ENCODE measurements around the gene FBN1.
A peak's percentile ranks its signal among the peaks of the same experiment; 100 is the strongest.

The FBN1 gene

DNA sequence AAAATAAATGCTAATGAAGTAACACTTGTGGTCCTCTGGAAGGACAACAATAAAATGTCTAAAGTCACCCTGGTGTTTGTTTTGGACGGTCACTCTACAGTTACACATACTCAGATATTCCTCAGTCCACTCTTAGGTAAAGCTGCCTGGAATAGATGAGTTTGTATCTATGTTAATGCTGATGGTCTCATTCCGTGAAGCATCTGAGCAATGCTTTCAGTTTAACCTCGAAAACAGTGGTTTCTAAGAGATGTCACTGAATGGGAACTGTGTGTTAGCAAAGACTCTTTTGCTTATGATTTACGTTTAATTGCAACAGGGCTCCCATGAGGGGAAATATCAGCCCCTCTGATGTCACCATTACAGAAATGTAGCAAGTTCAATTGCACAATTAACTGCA, 49.1 kb downstream of the FBN1 start:
- H3K79me1 ChIP-seq (replicated peaks; ENCODE audit: low read length, poor library complexity, severe bottlenecking), result peaks cover 18% of the 10 kb centered on the region
- peak; percentile 70 for DNase-seq
- no peak overlapping the region for H4K8ac ChIP-seq (ENCODE audit: low read length)
- no peak overlapping the region for H2BK5ac ChIP-seq (ENCODE audit: low read depth, low read length, poor library complexity, severe bottlenecking)
- peaks cover 2% of the 10 kb centered on the region for H3K4me1 ChIP-seq (ENCODE audit: control insufficient read depth, insufficient read depth, low read depth, low read length)
- no peak overlapping the region for H3K14ac ChIP-seq (ENCODE audit: low read length in 2 of 2)
- H3K4me2 ChIP-seq (ENCODE audit: low read length, poor library complexity, severe bottlenecking), result no peak overlapping the region
- H3K9ac ChIP-seq (ENCODE audit: low read length), result peak overlapping the region; percentile 23
- no peak overlapping the region for H2AFZ ChIP-seq (ENCODE audit: low read depth, low read length)
- no peak overlapping the region for H3K23ac ChIP-seq (ENCODE audit: low read length in 2 of 2)
- no peak overlapping the region for H4K91ac ChIP-seq (ENCODE audit: low read length)
- H3K4ac ChIP-seq (ENCODE audit: low read depth in 1 of 2, low read length in 2 of 2), result no peak overlapping the region
- H2BK15ac ChIP-seq (ENCODE audit: low read depth, poor library complexity, severe bottlenecking), result no peak overlapping the region
- H3K36me3 ChIP-seq (ENCODE audit: control insufficient read depth in 1 of 2, insufficient read depth in 2 of 2, low read depth in 1 of 2, low read length in 2 of 2), result peaks cover 17 to 96% of the 10 kb centered on the region in 2 experiments
- H3K27ac ChIP-seq (ENCODE audit: low read length, poor library complexity, severe bottlenecking), result no peak overlapping the region
- 89% methylated on average over 3 of the region's 4 CpGs for WGBS
- H3K18ac ChIP-seq (ENCODE audit: low read depth in 1 of 2, low read length in 2 of 2), result no peak overlapping the region
- no peak overlapping the region for H3K4me3 ChIP-seq (ENCODE audit: insufficient read depth in 1 of 2, low read depth in 1 of 2, low read length in 2 of 2)
- no peak overlapping the region for H2AK5ac ChIP-seq (ENCODE audit: low read length, severe bottlenecking)
- H2BK120ac ChIP-seq (ENCODE audit: low read depth, low read length), result no peak overlapping the region
- no peaks in the 10 kb centered on the region for H3K9me3 ChIP-seq (ENCODE audit: control insufficient read depth, low read length)
- no peak overlapping the region for H2BK12ac ChIP-seq (ENCODE audit: low read length in 2 of 2)
- no peaks in the 10 kb centered on the region for H3K27me3 ChIP-seq (ENCODE audit: control insufficient read depth in 1 of 2, insufficient read depth in 1 of 2, low read length in 2 of 2)

DNA sequence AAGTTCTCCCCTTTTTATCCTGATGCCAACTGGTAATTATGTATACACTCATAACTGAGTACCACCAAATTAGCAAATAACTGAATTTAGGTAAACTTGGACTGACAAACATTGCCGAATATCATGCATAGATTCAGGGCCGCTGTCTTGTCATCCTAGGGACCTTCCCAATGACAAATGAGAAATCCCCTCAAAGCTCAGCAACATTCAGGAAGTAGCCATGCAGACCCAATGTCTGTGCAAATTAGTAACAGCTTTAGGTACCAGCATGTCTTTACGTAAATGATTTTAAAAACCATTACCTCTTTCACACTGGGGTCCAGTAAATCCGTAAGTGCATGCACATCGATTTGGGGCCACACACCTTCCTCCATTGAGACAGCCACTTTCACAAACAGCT, 49.5 kb downstream of the FBN1 start:
- H3K27me3 ChIP-seq (ENCODE audit: control insufficient read depth in 1 of 2, insufficient read depth in 1 of 2, low read length in 2 of 2), result no peaks in the 10 kb centered on the region
- no peak overlapping the region for H4K91ac ChIP-seq (ENCODE audit: low read length)
- H4K8ac ChIP-seq (ENCODE audit: low read length), result no peak overlapping the region
- H3K79me1 ChIP-seq (replicated peaks; ENCODE audit: low read length, poor library complexity, severe bottlenecking), result peaks cover 17% of the 10 kb centered on the region
- no peaks in the 10 kb centered on the region for H3K9me3 ChIP-seq (ENCODE audit: control insufficient read depth, low read length)
- H2AK5ac ChIP-seq (ENCODE audit: low read length, severe bottlenecking), result no peak overlapping the region
- H3K36me3 ChIP-seq (ENCODE audit: control insufficient read depth in 1 of 2, insufficient read depth in 2 of 2, low read depth in 1 of 2, low read length in 2 of 2), result peaks cover 17 to 96% of the 10 kb centered on the region in 2 experiments
- no peak overlapping the region for H3K4me2 ChIP-seq (ENCODE audit: low read length, poor library complexity, severe bottlenecking)
- H2BK12ac ChIP-seq (ENCODE audit: low read length in 2 of 2), result no peak overlapping the region
- H3K4me3 ChIP-seq (ENCODE audit: insufficient read depth in 1 of 2, low read depth in 1 of 2, low read length in 2 of 2), result no peak overlapping the region
- DNase-seq, result no peak
- no peak overlapping the region for H2BK5ac ChIP-seq (ENCODE audit: low read depth, low read length, poor library complexity, severe bottlenecking)
- H2BK120ac ChIP-seq (ENCODE audit: low read depth, low read length), result no peak overlapping the region
- no peak overlapping the region for H3K4ac ChIP-seq (ENCODE audit: low read depth in 1 of 2, low read length in 2 of 2)
- whole genome bisulfite sequencing, result 97% methylated on average over 5 of the region's 5 CpGs
- peaks cover 2% of the 10 kb centered on the region for H3K4me1 ChIP-seq (ENCODE audit: control insufficient read depth, insufficient read depth, low read depth, low read length)
- no peak overlapping the region for H3K14ac ChIP-seq (ENCODE audit: low read length in 2 of 2)
- peak overlapping the region; percentile 23 for H3K9ac ChIP-seq (ENCODE audit: low read length)
- no peak overlapping the region for H2AFZ ChIP-seq (ENCODE audit: low read depth, low read length)
- H3K27ac ChIP-seq (ENCODE audit: low read length, poor library complexity, severe bottlenecking), result no peak overlapping the region
- no peak overlapping the region for H3K18ac ChIP-seq (ENCODE audit: low read depth in 1 of 2, low read length in 2 of 2)
- H3K23ac ChIP-seq (ENCODE audit: low read length in 2 of 2), result no peak overlapping the region
- no peak overlapping the region for H2BK15ac ChIP-seq (ENCODE audit: low read depth, poor library complexity, severe bottlenecking)

DNA sequence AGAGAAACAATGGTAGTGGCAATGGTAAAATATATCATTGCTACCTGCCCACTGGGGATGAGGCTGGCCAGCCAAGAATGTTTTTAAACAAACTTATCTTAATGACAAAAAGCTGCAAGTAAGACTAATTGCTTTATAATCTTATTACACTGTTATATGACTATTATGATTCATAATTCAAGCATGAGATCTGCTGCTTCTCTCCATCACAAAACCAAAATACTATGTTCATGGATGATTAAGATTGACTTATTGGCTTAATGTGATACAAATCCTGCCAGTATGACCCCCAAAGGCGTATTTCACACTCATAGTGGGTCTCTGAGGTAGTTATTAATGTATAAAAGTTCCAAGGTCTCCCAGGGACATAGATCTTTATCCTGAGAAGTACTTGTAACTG, 52.6 kb downstream of the FBN1 start:
- Histone ChIP-seq H3K18ac (ENCODE audit: low read depth in 1 of 2, low read length in 2 of 2) (no peak overlapping the region), H2AK5ac (ENCODE audit: low read length, severe bottlenecking) (no peak overlapping the region), H3K36me3 (ENCODE audit: control insufficient read depth in 1 of 2, insufficient read depth in 2 of 2, low read depth in 1 of 2, low read length in 2 of 2) (peaks cover 12 to 92% of the 10 kb centered on the region in 2 experiments), H2BK120ac (ENCODE audit: low read depth, low read length) (no peak overlapping the region), H3K23ac (ENCODE audit: low read length in 2 of 2) (no peak overlapping the region), H2BK12ac (ENCODE audit: low read length in 2 of 2) (no peak overlapping the region), H3K4ac (ENCODE audit: low read depth in 1 of 2, low read length in 2 of 2) (no peak overlapping the region), H2BK5ac (ENCODE audit: low read depth, low read length, poor library complexity, severe bottlenecking) (no peak overlapping the region), H3K27ac (ENCODE audit: low read length, poor library complexity, severe bottlenecking) (no peak overlapping the region), H2AFZ (ENCODE audit: low read depth, low read length) (no peak overlapping the region), H3K27me3 (ENCODE audit: control insufficient read depth in 1 of 2, insufficient read depth in 1 of 2, low read length in 2 of 2) (no peaks in the 10 kb centered on the region), H4K8ac (ENCODE audit: low read length) (no peak overlapping the region), H3K4me3 (ENCODE audit: insufficient read depth in 1 of 2, low read depth in 1 of 2, low read length in 2 of 2) (no peak overlapping the region), H3K9ac (ENCODE audit: low read length) (peak overlapping the region; percentile 69), H3K4me1 (ENCODE audit: control insufficient read depth, insufficient read depth, low read depth, low read length) (peaks cover 2% of the 10 kb centered on the region), H4K91ac (ENCODE audit: low read length) (no peak overlapping the region), H3K14ac (ENCODE audit: low read length in 2 of 2) (no peak overlapping the region), H3K79me1 (replicated peaks; ENCODE audit: low read length, poor library complexity, severe bottlenecking) (peaks cover 18% of the 10 kb centered on the region), H3K9me3 (ENCODE audit: control insufficient read depth, low read length) (no peaks in the 10 kb centered on the region), H3K4me2 (ENCODE audit: low read length, poor library complexity, severe bottlenecking) (no peak overlapping the region), H2BK15ac (ENCODE audit: low read depth, poor library complexity, severe bottlenecking) (no peak overlapping the region)
- no peak for DNase-seq
- no CpG with 5 or more reads among the region's 1 CpG for WGBS

DNA sequence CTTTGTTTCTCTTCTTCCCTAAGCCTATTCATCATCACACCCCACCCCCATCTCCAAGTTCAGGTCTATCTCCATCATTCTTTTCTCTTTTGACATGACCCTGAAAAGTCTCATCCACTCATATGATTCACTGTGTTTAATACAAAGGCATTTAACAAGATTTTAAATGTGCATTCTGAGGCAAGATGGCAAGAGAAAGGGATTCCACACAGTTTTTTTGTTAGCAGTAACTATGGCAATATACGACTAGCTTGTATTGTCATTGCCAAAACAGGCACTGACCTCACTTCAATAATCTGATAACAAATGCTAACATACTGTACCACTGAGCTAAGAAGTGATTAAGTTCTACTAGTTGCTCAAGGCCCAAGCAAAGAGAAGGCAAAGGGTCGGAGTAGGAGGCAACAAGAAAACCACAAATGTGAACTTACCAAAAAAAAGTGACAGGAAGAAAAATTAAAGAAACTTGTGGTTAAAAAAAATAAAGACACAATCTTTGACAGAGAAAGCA, 53.2 kb downstream of the FBN1 start:
- Histone ChIP-seq H2BK12ac (ENCODE audit: low read length in 2 of 2) (no peak overlapping the region), H3K4ac (ENCODE audit: low read depth in 1 of 2, low read length in 2 of 2) (peak overlapping the region in 1 of 2 experiments; percentile 9), H3K27ac (ENCODE audit: low read length, poor library complexity, severe bottlenecking) (no peak overlapping the region), H3K4me2 (ENCODE audit: low read length, poor library complexity, severe bottlenecking) (no peak overlapping the region), H3K9ac (ENCODE audit: low read length) (peak overlapping the region; percentile 69), H2BK15ac (ENCODE audit: low read depth, poor library complexity, severe bottlenecking) (no peak overlapping the region), H2AFZ (ENCODE audit: low read depth, low read length) (no peak overlapping the region), H3K4me3 (ENCODE audit: insufficient read depth in 1 of 2, low read depth in 1 of 2, low read length in 2 of 2) (no peak overlapping the region), H3K27me3 (ENCODE audit: control insufficient read depth in 1 of 2, insufficient read depth in 1 of 2, low read length in 2 of 2) (no peaks in the 10 kb centered on the region), H3K79me1 (replicated peaks; ENCODE audit: low read length, poor library complexity, severe bottlenecking) (peaks cover 18% of the 10 kb centered on the region), H3K23ac (ENCODE audit: low read length in 2 of 2) (no peak overlapping the region), H3K36me3 (ENCODE audit: control insufficient read depth in 1 of 2, insufficient read depth in 2 of 2, low read depth in 1 of 2, low read length in 2 of 2) (peaks cover 8 to 92% of the 10 kb centered on the region in 2 experiments), H3K9me3 (ENCODE audit: control insufficient read depth, low read length) (no peaks in the 10 kb centered on the region), H4K91ac (ENCODE audit: low read length) (no peak overlapping the region), H4K8ac (ENCODE audit: low read length) (no peak overlapping the region), H2AK5ac (ENCODE audit: low read length, severe bottlenecking) (no peak overlapping the region), H3K4me1 (ENCODE audit: control insufficient read depth, insufficient read depth, low read depth, low read length) (peaks cover 2% of the 10 kb centered on the region), H3K14ac (ENCODE audit: low read length in 2 of 2) (no peak overlapping the region), H3K18ac (ENCODE audit: low read depth in 1 of 2, low read length in 2 of 2) (no peak overlapping the region), H2BK5ac (ENCODE audit: low read depth, low read length, poor library complexity, severe bottlenecking) (no peak overlapping the region), H2BK120ac (ENCODE audit: low read depth, low read length) (no peak overlapping the region)
- 5% methylated on average over 2 of the region's 2 CpGs for WGBS
- peak; percentile 99 for DNase-seq

Data from mesenchymal stem cell (in vitro differentiated cells and primary cell).